Measurements from ENCODE around the gene ENPP1. TPM values are rescaled to one million over a fixed set of nuclear protein-coding genes. Genes with fewer than 3 reads are reported as not detected.
A peak's percentile ranks its signal among the peaks of the same experiment; 100 is the strongest.

Gene ENPP1
- total RNA-seq, 1 donor from 2014 or later: 14.7 TPM

- H3K27me3 ChIP-seq: no peaks in the 10 kb centered on the region
- no peaks in the 10 kb centered on the region for H3K36me3 ChIP-seq
- H3K27ac ChIP-seq: peak overlapping the region; percentile 27
- H3K9me3 ChIP-seq: no peaks in the 10 kb centered on the region
- DNase-seq (ENCODE audit: extremely low spot score in 2 of 2): no peak
- intact Hi-C loops (cut with DNase I): no loop called here
- TF ChIP-seq POLR2AphosphoS5 (IDR thresholded peaks at IDR 0.05; ENCODE audit: insufficient read depth in 1 of 2, low read depth in 1 of 2): no peak
- TF ChIP-seq POLR2A (IDR thresholded peaks at IDR 0.05): no peak
- TF ChIP-seq CTCF (IDR thresholded peaks at IDR 0.05): no peak
- H3K4me3 ChIP-seq: no peak overlapping the region
- H3K4me1 ChIP-seq: peaks cover 6% of the 10 kb centered on the region
These were observed 11.8 kb downstream of the ENPP1 start for GRCh38 chr6:131819572-131820124.

GRCh38 chr6:131821010-131821807, 13.4 kb downstream of the ENPP1 start:
- Histone ChIP-seq H3K4me1 (peaks cover 6% of the 10 kb centered on the region), H3K27me3 (no peaks in the 10 kb centered on the region), H3K9me3 (no peaks in the 10 kb centered on the region), H3K4me3 (no peak overlapping the region), H3K36me3 (no peaks in the 10 kb centered on the region), H3K27ac (no peak overlapping the region)
- TF ChIP-seq POLR2AphosphoS5 (IDR thresholded peaks at IDR 0.05; ENCODE audit: insufficient read depth in 1 of 2, low read depth in 1 of 2): no peak
- no peak for TF ChIP-seq CTCF (IDR thresholded peaks at IDR 0.05)
- no peak for TF ChIP-seq POLR2A (IDR thresholded peaks at IDR 0.05)
- intact Hi-C loops (cut with DNase I): no loop called here
- no peak for DNase-seq (ENCODE audit: extremely low spot score in 2 of 2)

- Histone ChIP-seq H3K4me3 (no peak overlapping the region), H3K4me1 (peaks cover 6% of the 10 kb centered on the region), H3K36me3 (no peaks in the 10 kb centered on the region), H3K27me3 (no peaks in the 10 kb centered on the region), H3K27ac (no peak overlapping the region), H3K9me3 (no peaks in the 10 kb centered on the region)
- intact Hi-C loops (cut with DNase I): no loop called here
- TF ChIP-seq CTCF (IDR thresholded peaks at IDR 0.05) (no peak), POLR2AphosphoS5 (IDR thresholded peaks at IDR 0.05; ENCODE audit: insufficient read depth in 1 of 2, low read depth in 1 of 2) (no peak), POLR2A (IDR thresholded peaks at IDR 0.05) (no peak)
- no peak for DNase-seq (ENCODE audit: extremely low spot score in 2 of 2)
These were observed 14.3 kb downstream of the ENPP1 start for GRCh38 chr6:131822119-131822518.

GRCh38 chr6:131823276-131823902, 15.6 kb downstream of the ENPP1 start:
- Histone ChIP-seq H3K36me3 (no peaks in the 10 kb centered on the region), H3K4me3 (no peak overlapping the region), H3K27me3 (no peaks in the 10 kb centered on the region), H3K4me1 (peaks cover 17% of the 10 kb centered on the region), H3K9me3 (no peaks in the 10 kb centered on the region), H3K27ac (no peak overlapping the region)
- TF ChIP-seq POLR2AphosphoS5 (IDR thresholded peaks at IDR 0.05; ENCODE audit: insufficient read depth in 1 of 2, low read depth in 1 of 2) (no peak), CTCF (IDR thresholded peaks at IDR 0.05) (no peak), POLR2A (IDR thresholded peaks at IDR 0.05) (no peak)
- no peak for DNase-seq (ENCODE audit: extremely low spot score in 2 of 2)
- intact Hi-C loops (cut with DNase I): no loop called here

GRCh38 chr6:131825946-131826345, 18.1 kb downstream of the ENPP1 start:
- peaks cover 37% of the 10 kb centered on the region for H3K4me1 ChIP-seq
- TF ChIP-seq POLR2A (IDR thresholded peaks at IDR 0.05) (no peak), POLR2AphosphoS5 (IDR thresholded peaks at IDR 0.05; ENCODE audit: insufficient read depth in 1 of 2, low read depth in 1 of 2) (no peak), CTCF (IDR thresholded peaks at IDR 0.05) (no peak)
- H3K27me3 ChIP-seq: no peaks in the 10 kb centered on the region
- intact Hi-C loops (cut with DNase I): no loop called here
- H3K9me3 ChIP-seq: no peaks in the 10 kb centered on the region
- no peak for DNase-seq (ENCODE audit: extremely low spot score in 2 of 2)
- H3K36me3 ChIP-seq: no peaks in the 10 kb centered on the region
- no peak overlapping the region for H3K4me3 ChIP-seq
- H3K27ac ChIP-seq: no peak overlapping the region

All from vagina (tissue), 2 donors.